ENCODE data around the gene BHMT2. TPM values are rescaled to one million over a fixed set of nuclear protein-coding genes. Genes with fewer than 3 reads are reported as not detected.

BHMT2 gene
- total and polyA plus RNA-seq, 2 experiments from 2014 or later, result 1.7 to 1.9 TPM

DNA sequence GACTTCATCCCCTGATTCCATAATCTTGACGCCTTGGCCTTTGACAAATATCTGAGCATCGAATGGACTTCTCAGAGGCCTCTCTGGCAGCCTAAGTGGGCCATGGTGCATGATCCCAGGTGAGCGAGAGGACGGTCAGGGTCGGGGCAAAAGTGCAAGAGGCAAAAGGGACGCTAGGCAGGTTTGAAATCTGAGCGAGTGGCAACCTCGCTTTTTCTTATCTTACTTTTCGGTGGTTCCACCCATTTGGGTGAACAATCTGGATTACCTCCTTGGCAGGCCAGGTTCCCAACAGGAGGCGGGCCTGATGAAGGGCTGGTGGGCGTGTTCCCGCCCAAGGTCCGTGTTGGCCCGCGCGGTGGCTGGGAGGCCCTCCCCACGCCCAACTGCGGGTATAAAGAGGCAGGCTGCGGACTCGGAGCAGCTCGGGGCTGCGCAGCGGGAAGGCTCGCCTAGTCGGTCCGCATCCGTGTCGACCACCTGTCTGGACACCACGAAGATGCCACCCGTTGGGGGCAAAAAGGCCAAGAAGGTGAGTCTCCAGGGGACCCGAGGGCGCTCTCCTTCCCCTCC is 41.9 kb downstream of the BHMT2 start, which contains the start of gene BHMT:
Gene BHMT, plus strand, starts transcription at position 423 of the 573 bp plus-strand sequence. Its CDS starts 77 bp downstream, at position 500.
- TF ChIP-seq POLR2AphosphoS5 (IDR thresholded peaks at IDR 0.05; ENCODE audit: low read depth) (peak; percentile 33; the same call in 1 of the 2 replicates), EZH2 (IDR thresholded peaks at IDR 0.05; ENCODE audit: low read depth, unreplicated experiment) (peak; percentile 30), JUNB (IDR thresholded peaks at IDR 0.05; ENCODE audit: unreplicated experiment) (no peak)
- Histone ChIP-seq H3F3A (replicated peaks; ENCODE audit: low read depth) (no peaks in the 10 kb centered on the region), H3K36me3 (ENCODE audit: insufficient read depth) (no peaks in the 10 kb centered on the region), H3K9me2 (ENCODE audit: insufficient read depth) (no peaks in the 10 kb centered on the region), H2AFZ (peak within 1 kb of the TSS; percentile 99), H3K4me3 (peak within 1 kb of the TSS; percentile 85), H4K20me1 (replicated peaks; ENCODE audit: insufficient read depth) (no peaks in the 10 kb centered on the region), H3K4me2 (peak within 1 kb of the TSS; percentile 96), H3K79me2 (replicated peaks; ENCODE audit: insufficient read depth) (no peaks in the 10 kb centered on the region), H3K27ac (ENCODE audit: low read depth) (no peak within 1 kb of the TSS), H3K4me1 (ENCODE audit: insufficient read depth) (peaks cover 7% of the 10 kb centered on the region; the same call in 1 of the 2 replicates), H3K27me3 (ENCODE audit: insufficient read depth) (peaks cover 47% of the 10 kb centered on the region)
- peaks cover 3% of the 10 kb centered on the region; the same call in 2 of the 3 replicates for H3K4me1 Mint-ChIP-seq
- H3K9me3 Mint-ChIP-seq, result no peaks in the 10 kb centered on the region
- DNase-seq (ENCODE audit: low spot score) (peak; percentile 66), ATAC-seq (peak; percentile 84)
- H3K27ac Mint-ChIP-seq, result no peak within 1 kb of the TSS
- H3K36me3 Mint-ChIP-seq (ENCODE audit: low read depth), result no peaks in the 10 kb centered on the region
- peaks cover 26% of the 10 kb centered on the region for H3K27me3 Mint-ChIP-seq (ENCODE audit: insufficient read depth, low read depth, poor library complexity)
- H3K4me3 Mint-ChIP-seq, result peak within 1 kb of the TSS; percentile 83

DNA sequence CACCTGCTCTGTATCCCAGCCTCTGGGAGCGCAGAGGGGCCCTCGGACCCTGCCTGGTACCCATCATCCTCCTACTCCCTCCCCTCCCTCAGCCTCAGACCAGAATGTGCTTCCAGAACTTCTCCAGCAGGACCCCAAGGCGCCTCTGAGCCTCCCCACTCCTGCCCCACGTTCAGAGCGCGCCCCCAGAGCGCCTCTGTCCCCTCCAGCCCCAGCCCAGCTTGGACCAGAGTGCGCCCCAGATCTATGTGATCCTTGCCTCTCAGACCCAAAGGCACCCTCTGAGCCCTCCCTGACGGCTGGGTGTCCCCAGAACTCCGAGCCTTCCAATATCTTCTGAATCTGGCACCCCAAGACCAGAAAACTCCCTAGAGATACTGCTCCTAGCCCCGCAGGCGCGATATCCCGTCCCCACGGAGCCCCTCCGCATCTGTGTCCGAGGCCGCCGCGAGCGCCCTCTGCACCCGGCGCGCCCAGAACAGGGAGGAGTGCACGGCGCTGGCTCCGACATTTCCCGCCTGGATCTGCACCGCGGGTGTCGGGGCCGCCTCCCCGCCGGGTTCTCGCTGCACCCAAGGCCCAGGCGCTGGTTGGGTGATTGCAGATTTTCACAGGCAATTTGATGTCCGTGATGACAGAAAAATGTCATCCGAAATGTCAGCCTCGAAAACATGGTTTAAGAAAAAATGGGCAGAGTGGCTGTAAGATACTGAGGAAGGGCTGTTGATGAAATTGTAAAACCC is 42.6 kb downstream of the BHMT2 start:
- peak overlapping the region; percentile 85 for H3K4me3 ChIP-seq
- no peaks in the 10 kb centered on the region for H4K20me1 ChIP-seq (replicated peaks; ENCODE audit: insufficient read depth)
- no peaks in the 10 kb centered on the region for H3K9me2 ChIP-seq (ENCODE audit: insufficient read depth)
- Mint-ChIP-seq H3K4me1 (peaks cover 3% of the 10 kb centered on the region), H3K9me3 (no peaks in the 10 kb centered on the region), H3K27ac (no peak overlapping the region), H3K36me3 (ENCODE audit: low read depth) (no peaks in the 10 kb centered on the region), H3K4me3 (peak overlapping the region; percentile 83), H3K27me3 (ENCODE audit: insufficient read depth, low read depth, poor library complexity) (peaks cover 26% of the 10 kb centered on the region)
- H3K27me3 ChIP-seq (ENCODE audit: insufficient read depth), result peaks cover 47% of the 10 kb centered on the region
- peak; percentile 78 for ATAC-seq
- peak; percentile 43 for DNase-seq (ENCODE audit: low spot score)
- TF ChIP-seq, protein P1, sequence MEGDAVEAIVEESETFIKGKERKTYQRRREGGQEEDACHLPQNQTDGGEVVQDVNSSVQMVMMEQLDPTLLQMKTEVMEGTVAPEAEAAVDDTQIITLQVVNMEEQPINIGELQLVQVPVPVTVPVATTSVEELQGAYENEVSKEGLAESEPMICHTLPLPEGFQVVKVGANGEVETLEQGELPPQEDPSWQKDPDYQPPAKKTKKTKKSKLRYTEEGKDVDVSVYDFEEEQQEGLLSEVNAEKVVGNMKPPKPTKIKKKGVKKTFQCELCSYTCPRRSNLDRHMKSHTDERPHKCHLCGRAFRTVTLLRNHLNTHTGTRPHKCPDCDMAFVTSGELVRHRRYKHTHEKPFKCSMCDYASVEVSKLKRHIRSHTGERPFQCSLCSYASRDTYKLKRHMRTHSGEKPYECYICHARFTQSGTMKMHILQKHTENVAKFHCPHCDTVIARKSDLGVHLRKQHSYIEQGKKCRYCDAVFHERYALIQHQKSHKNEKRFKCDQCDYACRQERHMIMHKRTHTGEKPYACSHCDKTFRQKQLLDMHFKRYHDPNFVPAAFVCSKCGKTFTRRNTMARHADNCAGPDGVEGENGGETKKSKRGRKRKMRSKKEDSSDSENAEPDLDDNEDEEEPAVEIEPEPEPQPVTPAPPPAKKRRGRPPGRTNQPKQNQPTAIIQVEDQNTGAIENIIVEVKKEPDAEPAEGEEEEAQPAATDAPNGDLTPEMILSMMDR (conservative IDR thresholded peaks at IDR 0.05; ENCODE audit: low read depth in 2 of 2), result peak; percentile 30 to 34; a peak in 3 of 4 replicates
- no peak for TF ChIP-seq CREB1 (CRISPR knock-in tag; IDR thresholded peaks at IDR 0.05; ENCODE audit: low read depth)
- no peaks in the 10 kb centered on the region for H3K79me2 ChIP-seq (replicated peaks; ENCODE audit: insufficient read depth)
- H3K36me3 ChIP-seq (ENCODE audit: insufficient read depth), result no peaks in the 10 kb centered on the region
- no peak overlapping the region for H3K27ac ChIP-seq (ENCODE audit: low read depth)
- no peaks in the 10 kb centered on the region for H3F3A ChIP-seq (replicated peaks; ENCODE audit: low read depth)
- peaks cover 7% of the 10 kb centered on the region; the same call in 1 of the 2 replicates for H3K4me1 ChIP-seq (ENCODE audit: insufficient read depth)
- peak overlapping the region; percentile 96 for H3K4me2 ChIP-seq
- H2AFZ ChIP-seq, result peak overlapping the region; percentile 99

DNA sequence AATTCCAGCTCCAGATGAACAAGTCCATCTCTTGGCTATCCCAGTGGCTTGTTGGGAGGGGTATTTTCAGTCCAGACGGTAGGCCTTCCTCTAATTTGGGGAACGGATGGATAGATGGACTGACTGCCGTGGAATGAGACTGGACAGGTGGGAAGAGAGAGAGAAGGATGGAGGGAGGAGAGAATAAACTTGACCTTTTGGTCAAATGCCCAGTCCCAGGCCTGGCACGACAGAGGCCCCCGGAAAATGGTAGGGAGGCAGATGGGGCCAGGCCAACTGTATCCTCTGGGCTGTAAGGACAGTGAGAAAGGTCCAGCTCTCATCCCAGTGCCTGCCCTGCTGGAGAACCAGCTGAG is 43.1 kb downstream of the BHMT2 start:
- no peak for TF ChIP-seq JUNB (IDR thresholded peaks at IDR 0.05; ENCODE audit: unreplicated experiment)
- TF ChIP-seq STAT1 (IDR thresholded peaks at IDR 0.05; ENCODE audit: unreplicated experiment), result no peak
- no peak for TF ChIP-seq ZNF114 (CRISPR knock-in tag; IDR thresholded peaks at IDR 0.05)
- TF ChIP-seq ZNF331 (CRISPR knock-in tag; IDR thresholded peaks at IDR 0.05; ENCODE audit: low read depth), result no peak
- no peaks in the 10 kb centered on the region for H3F3A ChIP-seq (replicated peaks; ENCODE audit: low read depth)
- no peak overlapping the region for H3K27ac Mint-ChIP-seq
- peaks cover 26% of the 10 kb centered on the region for H3K27me3 Mint-ChIP-seq (ENCODE audit: insufficient read depth, low read depth, poor library complexity)
- no peaks in the 10 kb centered on the region for H3K9me3 Mint-ChIP-seq
- H4K20me1 ChIP-seq (replicated peaks; ENCODE audit: insufficient read depth), result no peaks in the 10 kb centered on the region
- H3K4me1 ChIP-seq (ENCODE audit: insufficient read depth), result peaks cover 7% of the 10 kb centered on the region; the same call in 1 of the 2 replicates
- no peak for ATAC-seq
- no peak for DNase-seq (ENCODE audit: low spot score)
- peak overlapping the region; percentile 83 for H3K4me3 Mint-ChIP-seq
- H3K4me2 ChIP-seq, result peak overlapping the region; percentile 96
- H3K79me2 ChIP-seq (replicated peaks; ENCODE audit: insufficient read depth), result no peaks in the 10 kb centered on the region
- no peaks in the 10 kb centered on the region for H3K9me2 ChIP-seq (ENCODE audit: insufficient read depth)
- peak overlapping the region; percentile 99 for H2AFZ ChIP-seq
- H3K36me3 ChIP-seq (ENCODE audit: insufficient read depth), result no peaks in the 10 kb centered on the region
- peak overlapping the region; percentile 85 for H3K4me3 ChIP-seq
- H3K27me3 ChIP-seq (ENCODE audit: insufficient read depth), result peaks cover 47% of the 10 kb centered on the region
- peaks cover 3% of the 10 kb centered on the region for H3K4me1 Mint-ChIP-seq
- H3K27ac ChIP-seq (ENCODE audit: low read depth), result no peak overlapping the region
- no peaks in the 10 kb centered on the region for H3K36me3 Mint-ChIP-seq (ENCODE audit: low read depth)
